Right atrium auricular region (tissue), 2 donors: Measurements from ENCODE around the gene ATF7IP2. TPM values are rescaled to one million over a fixed set of nuclear protein-coding genes. Genes with fewer than 3 reads are reported as not detected.
"Not testable (repeated sequence)": the region's sequence is repeated elsewhere in the genome, so short reads cannot be mapped to it uniquely, and the experiment has no call there.

ENCODE experiments used
- DNase-seq: peaks from one replicate; pipeline ENCODE4 v3.0.0-alpha.2; 2019; ENCODE audit warnings: low spot score
- H3K27ac ChIP-seq, 2 donors: fragments of 200-600 bp; sonication (generic); 1 replicate in 1 of 2; 2 replicates in 1 of 2; pipeline ENCODE4 v1.5.1; 2016 to 2019
- H3K27me3 ChIP-seq, 2 donors: fragments of 200-600 bp; sonication (generic); one replicate each; pipeline versions ENCODE4 v1.5.1 to v1.6.0; 2017 to 2019
- H3K36me3 ChIP-seq: fragments of 200-600 bp; sonication (generic); one replicate; pipeline ENCODE4 v1.5.1; 2016
- H3K4me1 ChIP-seq, 2 donors: fragments of 200-600 bp; sonication (generic); one replicate each; pipeline versions ENCODE4 v1.5.1 to v1.6.0; 2017 to 2019
- H3K4me3 ChIP-seq, 2 donors: fragments of 200-600 bp; sonication (generic); 1 replicate in 1 of 2; 2 replicates in 1 of 2; pipeline ENCODE4 v1.5.1; 2017 to 2019; ENCODE audit warnings: mild to moderate bottlenecking in 1 of 2, moderate library complexity in 1 of 2
- H3K9me3 ChIP-seq, 2 donors: fragments of 200-600 bp; sonication (generic); one replicate each; pipeline ENCODE4 v1.5.1; 2019
- CTCF ChIP-seq, 2 donors: fragments of 200-600 bp; sonication (generic); IDR thresholded peaks; one replicate each; pipeline ENCODE4 v1.5.1; 2019; ENCODE audit warnings: antibody characterized with exemption in 2 of 2
- total RNA-seq, 2 donors: library from RNA; depleted of rRNA; stranded (reverse); fragments of >200 nt; gene quantifications; one replicate each; pipeline ENCODE4 v1.1.0, GENCODE V29; 2016

ATF7IP2 gene
- total RNA-seq, 2 donors from 2014 or later: 22.6 to 32.7 TPM

DNA sequence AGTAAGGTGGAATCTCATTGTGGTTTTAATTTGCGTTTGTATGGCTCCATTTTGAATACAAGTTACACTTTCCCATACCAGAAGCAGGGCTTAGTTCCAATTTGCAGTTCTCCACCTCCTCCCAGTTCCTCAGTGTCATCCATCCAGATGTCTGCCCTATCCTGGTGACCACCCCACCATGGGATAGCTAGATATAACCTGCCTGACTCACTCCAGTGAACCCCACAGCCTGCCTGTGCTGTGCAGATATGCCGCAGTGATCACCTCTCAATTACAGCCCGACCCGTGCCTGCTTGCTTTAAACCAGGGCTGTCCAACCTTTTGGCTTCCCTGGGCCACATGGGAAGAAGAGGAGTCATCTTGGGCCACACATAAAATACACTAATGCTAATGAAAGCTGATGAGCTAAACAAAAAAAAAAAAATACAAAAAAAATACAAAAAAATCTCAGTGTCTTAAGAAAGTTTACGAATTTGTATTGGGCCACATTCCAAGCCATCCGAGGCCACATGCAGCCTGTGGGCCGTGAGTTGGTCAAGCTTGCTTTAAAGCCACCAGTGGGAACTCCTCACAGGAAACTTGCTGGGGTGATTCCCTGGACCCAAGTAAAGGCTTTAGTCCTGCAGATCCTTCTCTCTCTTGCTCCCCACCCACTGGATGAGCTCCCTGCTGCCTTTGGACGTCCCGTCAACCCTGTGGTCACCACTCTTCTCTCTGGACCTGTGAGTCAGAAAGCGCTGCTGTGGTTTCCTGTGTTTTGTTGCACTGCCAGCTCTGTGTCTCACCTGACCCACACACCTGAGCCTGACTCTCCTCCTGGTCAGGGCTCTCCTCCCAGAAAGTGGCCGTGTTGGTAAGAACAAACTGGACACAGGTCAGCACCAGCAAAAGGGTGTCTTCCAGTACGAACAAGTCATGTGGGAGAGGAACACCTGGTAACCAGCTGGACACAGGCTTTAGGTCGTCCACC is 111.6 kb downstream of the ATF7IP2 start:
- Histone ChIP-seq H3K4me1 (no peaks in the 10 kb centered on the region), H3K27ac (no peak overlapping the region), H3K4me3 (no peak overlapping the region), H3K9me3 (peaks cover 0 to 4% of the 10 kb centered on the region in 2 donors), H3K27me3 (no peaks in the 10 kb centered on the region), H3K36me3 (no peaks in the 10 kb centered on the region)
- DNase-seq: no peak
- no peak for TF ChIP-seq CTCF (IDR thresholded peaks at IDR 0.05)

DNA sequence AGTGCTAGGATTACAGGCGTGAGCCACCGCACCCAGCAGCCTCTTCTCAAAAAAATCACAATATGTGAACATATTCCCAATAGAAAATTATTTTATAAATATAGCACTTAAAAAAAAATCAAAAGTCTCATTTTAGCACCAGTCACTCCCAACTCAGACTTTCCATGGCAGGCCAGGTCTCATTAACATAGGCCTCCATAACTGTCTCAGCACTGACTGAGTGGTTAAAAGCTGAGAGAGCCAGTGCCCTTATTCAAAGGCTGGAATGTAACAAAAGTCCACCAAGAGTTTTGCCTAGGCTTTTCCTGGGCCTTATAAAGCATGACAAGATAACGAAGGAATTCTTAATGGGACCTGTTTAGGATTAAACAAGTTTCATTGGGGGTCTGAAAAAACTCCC is 114.7 kb downstream of the ATF7IP2 start:
- Histone ChIP-seq H3K4me1 (no peaks in the 10 kb centered on the region), H3K27ac (no peak overlapping the region), H3K27me3 (no peaks in the 10 kb centered on the region), H3K9me3 (no peaks in the 10 kb centered on the region), H3K4me3 (no peak overlapping the region), H3K36me3 (no peaks in the 10 kb centered on the region)
- no peak for DNase-seq
- no peak for TF ChIP-seq CTCF (IDR thresholded peaks at IDR 0.05)

- TF ChIP-seq CTCF (IDR thresholded peaks at IDR 0.05): no peak
- no peaks in the 10 kb centered on the region for H3K4me1 ChIP-seq
- DNase-seq: no peak
- no peak overlapping the region for H3K27ac ChIP-seq
- H3K4me3 ChIP-seq: no peak overlapping the region
- no peaks in the 10 kb centered on the region for H3K27me3 ChIP-seq
- H3K36me3 ChIP-seq: no peaks in the 10 kb centered on the region
- no peaks in the 10 kb centered on the region for H3K9me3 ChIP-seq
These were observed 115.3 kb downstream of the ATF7IP2 start for GRCh38 chr16:10501016-10501607.

- no peaks in the 10 kb centered on the region for H3K9me3 ChIP-seq
- no peak for TF ChIP-seq CTCF (IDR thresholded peaks at IDR 0.05)
- H3K4me1 ChIP-seq: no peaks in the 10 kb centered on the region
- no peak overlapping the region for H3K27ac ChIP-seq
- no peaks in the 10 kb centered on the region for H3K36me3 ChIP-seq
- no peaks in the 10 kb centered on the region for H3K27me3 ChIP-seq
- no peak overlapping the region for H3K4me3 ChIP-seq
- no peak for DNase-seq
These were observed 116.9 kb downstream of the ATF7IP2 start for GRCh38 chr16:10502776-10503175.

GRCh38 chr16:10504404-10504885 is 118.6 kb downstream of the ATF7IP2 start:
- no peak overlapping the region for H3K4me3 ChIP-seq
- H3K9me3 ChIP-seq: no peaks in the 10 kb centered on the region
- no peak for TF ChIP-seq CTCF (IDR thresholded peaks at IDR 0.05)
- no peak for DNase-seq
- H3K36me3 ChIP-seq: no peaks in the 10 kb centered on the region
- H3K27ac ChIP-seq: no peak overlapping the region
- H3K4me1 ChIP-seq: no peaks in the 10 kb centered on the region
- no peaks in the 10 kb centered on the region for H3K27me3 ChIP-seq

GRCh38 chr16:10505286-10505685 is 119.4 kb downstream of the ATF7IP2 start:
- H3K4me1 ChIP-seq, H3K27ac ChIP-seq, H3K9me3 ChIP-seq, H3K36me3 ChIP-seq, H3K4me3 ChIP-seq, DNase-seq, H3K27me3 ChIP-seq: not testable (repeated sequence)
